CD14-positive monocyte (primary cell): ENCODE results near the gene NOG. TPM values are rescaled to one million over a fixed set of nuclear protein-coding genes. Genes with fewer than 3 reads are reported as not detected.

Source experiments
- DNase-seq, 3 donors: peaks; one replicate each; pipeline ENCODE4 v3.0.0-alpha.2; 2011 to 2022
- H2AFZ ChIP-seq: 2 replicates; pipeline ENCODE4 v1.6.0; 2012; ENCODE audit warnings: mild to moderate bottlenecking, low read depth, low read length, inconsistent platforms; ENCODE audit not compliant: insufficient read depth, poor library complexity, severe bottlenecking
- H3K27ac ChIP-seq, 2 donors: 1 replicate in 1 of 2; 2 replicates in 1 of 2; pipeline ENCODE4 v1.5.1; 2012 to 2013; ENCODE audit warnings: low read length in 2 of 2, control low read depth in 1 of 2, inconsistent platforms in 1 of 2, low read depth in 1 of 2, mild to moderate bottlenecking in 1 of 2
- H3K27me3 ChIP-seq, 2 donors: one replicate each; pipeline versions ENCODE4 v1.6.0 to v1.6.1; 2011 to 2013; ENCODE audit warnings: low read length in 2 of 2; ENCODE audit not compliant: control insufficient read depth in 2 of 2, insufficient read depth in 2 of 2
- H3K36me3 ChIP-seq, 2 donors: replicated peaks in 1 of 2; 1 replicate in 1 of 2; 2 replicates in 1 of 2; pipeline versions ENCODE4 v1.5.1 to v1.6.1; 2012 to 2013; ENCODE audit warnings: low read length in 2 of 2, control low read depth in 1 of 2, inconsistent platforms in 1 of 2, mild to moderate bottlenecking in 1 of 2; ENCODE audit not compliant: insufficient read depth in 2 of 2, control insufficient read depth in 1 of 2
- H3K4me1 ChIP-seq, 2 donors: 1 replicate in 1 of 2; 2 replicates in 1 of 2; pipeline versions ENCODE4 v1.5.1 to v1.6.1; 2012 to 2013; ENCODE audit warnings: low read length in 2 of 2, control low read depth in 1 of 2, inconsistent platforms in 1 of 2, mild to moderate bottlenecking in 1 of 2, moderate library complexity in 1 of 2; ENCODE audit not compliant: insufficient read depth in 2 of 2, control insufficient read depth in 1 of 2
- H3K4me2 ChIP-seq: replicated peaks from 2 replicates; pipeline ENCODE3; 2012; ENCODE audit warnings: low read length, moderate library complexity, mild to moderate bottlenecking; ENCODE audit not compliant: poor library complexity, severe bottlenecking; ENCODE audit errors: extremely low read depth
- H3K4me3 ChIP-seq, 3 experiments: fragments of 200-600 bp in 1 of 3; sonication (generic) in 1 of 3; replicated peaks in 1 of 3; 1 replicate in 2 of 3; 2 replicates in 1 of 3; pipeline ENCODE4 v1.5.1; 2011 to 2013; ENCODE audit warnings: low read length in 3 of 3, mild to moderate bottlenecking in 3 of 3, control low read depth in 2 of 3, low read depth in 2 of 3, inconsistent platforms in 1 of 3, moderate library complexity in 1 of 3
- H3K79me2 ChIP-seq: 2 replicates; pipeline ENCODE4 v1.6.0; 2012; ENCODE audit warnings: mild to moderate bottlenecking, control low read depth, inconsistent platforms, low read length, moderate library complexity; ENCODE audit not compliant: insufficient read depth
- H3K9ac ChIP-seq: 2 replicates; pipeline ENCODE4 v1.6.0; 2017; ENCODE audit warnings: low read length, mild to moderate bottlenecking; ENCODE audit not compliant: insufficient read depth, poor library complexity, severe bottlenecking
- H3K9me3 ChIP-seq, 2 donors: replicated peaks in 1 of 2; 1 replicate in 1 of 2; 2 replicates in 1 of 2; pipeline versions ENCODE4 v1.5.1 to v1.6.1; 2012 to 2013; ENCODE audit warnings: low read length in 2 of 2, control low read depth in 1 of 2; ENCODE audit not compliant: control insufficient read depth in 1 of 2, insufficient read depth in 1 of 2
- H4K20me1 ChIP-seq: 2 replicates; pipeline ENCODE4 v1.6.0; 2012; ENCODE audit warnings: mild to moderate bottlenecking, low read length, control low read depth, moderate library complexity; ENCODE audit not compliant: insufficient read depth
- H3K27ac Mint-ChIP-seq, 7 donors: one replicate each; pipeline ENCODE4 v1.8.0; 2020; ENCODE audit warnings: mild to moderate bottlenecking in 7 of 7, mixed read lengths in 7 of 7, moderate library complexity in 6 of 7, inconsistent platforms in 2 of 7
- H3K27me3 Mint-ChIP-seq, 3 donors: one replicate each; pipeline ENCODE4 v1.8.0; 2021 to 2022; ENCODE audit warnings: low read depth in 3 of 3, mild to moderate bottlenecking in 3 of 3, mixed read lengths in 3 of 3, moderate library complexity in 3 of 3, inconsistent platforms in 1 of 3
- H3K36me3 Mint-ChIP-seq, 2 donors: one replicate each; pipeline ENCODE4 v1.8.0; 2020; ENCODE audit warnings: mixed read lengths in 2 of 2, inconsistent platforms in 1 of 2, mild to moderate bottlenecking in 1 of 2
- H3K4me1 Mint-ChIP-seq: one replicate; pipeline ENCODE4 v1.8.0; 2020; ENCODE audit warnings: mild to moderate bottlenecking, mixed read lengths
- H3K4me3 Mint-ChIP-seq, 2 donors: one replicate each; pipeline ENCODE4 v1.8.0; 2020; ENCODE audit warnings: mild to moderate bottlenecking in 2 of 2, mixed read lengths in 2 of 2, moderate library complexity in 1 of 2
- H3K9me3 Mint-ChIP-seq, 7 donors: one replicate each; pipeline ENCODE4 v1.8.0; 2020 to 2022; ENCODE audit warnings: mixed read lengths in 7 of 7, mild to moderate bottlenecking in 6 of 7, moderate library complexity in 6 of 7, inconsistent platforms in 2 of 7
- CTCF ChIP-seq: fragments of 200-600 bp; IDR thresholded peaks from one replicate; pipeline ENCODE4 v1.8.0; 2022; ENCODE audit warnings: antibody characterized with exemption, mild to moderate bottlenecking
- WGBS: methylation state at CpG from one replicate; pipeline ENCODE4 v1.1.5; 2013; ENCODE audit warnings: missing lambda C conversion rate; ENCODE audit not compliant: insufficient coverage; 5-methylcytosine and 5-hydroxymethylcytosine counted together
- intact Hi-C, 2 donors: fragments of 100-400 bp; cut with micrococcal nuclease; formaldehyde crosslinking; loops; one replicate each; pipeline versions ENCODE4 v1.15.0 to v1.15.1; 2023
- polyA plus RNA-seq, 3 donors: library from polyadenylated mRNA; depleted of rRNA in 1 of 3; unstranded in 2 of 3; stranded (reverse) in 1 of 3; fragments of 300-500 nt in 2 of 3; fragments of >200 nt in 1 of 3; fragmentation: Illumina TruSeq in 2 of 3; gene quantifications; 1 replicate in 2 of 3; 2 replicates in 1 of 3; pipeline ENCODE4 v1.2.3, GENCODE V29; 2012 to 2021

Gene NOG
- polyA plus RNA-seq, 3 donors, result 0.11 to 0.27 TPM; not detected in 1

GRCh38 chr17:56624912-56625311 is 31.4 kb downstream of the NOG start:
- no peak for DNase-seq
- Histone ChIP-seq H3K9ac (no peak overlapping the region), H2AFZ (no peak overlapping the region), H3K4me3 (no peak overlapping the region), H3K4me2 (no peak overlapping the region), H4K20me1 (no peaks in the 10 kb centered on the region), H3K27ac (no peak overlapping the region), H3K36me3 (no peaks in the 10 kb centered on the region), H3K9me3 (no peaks in the 10 kb centered on the region), H3K4me1 (peaks cover 8 to 9% of the 10 kb centered on the region in 2 donors), H3K27me3 (no peaks in the 10 kb centered on the region), H3K79me2 (no peaks in the 10 kb centered on the region)
- Mint-ChIP-seq H3K4me3 (no peak overlapping the region), H3K27ac (no peak overlapping the region), H3K36me3 (no peaks in the 10 kb centered on the region), H3K27me3 (peaks cover 4% of the 10 kb centered on the region in 3 donors), H3K4me1 (peaks cover 14% of the 10 kb centered on the region), H3K9me3 (no peaks in the 10 kb centered on the region)
- 35% methylated on average over 2 of the region's 4 CpGs for WGBS
- intact Hi-C loops, result no loop called here
- no peak for TF ChIP-seq CTCF

GRCh38 chr17:56629531-56630075 is 36.1 kb downstream of the NOG start:
- 69% methylated on average over 3 of the region's 7 CpGs for WGBS
- H3K9me3 ChIP-seq, result no peaks in the 10 kb centered on the region
- H3K36me3 ChIP-seq, result no peaks in the 10 kb centered on the region
- H3K27ac Mint-ChIP-seq, result no peak overlapping the region
- intact Hi-C loops, result no loop called here
- no peak overlapping the region for H3K4me2 ChIP-seq
- H3K36me3 Mint-ChIP-seq, result no peaks in the 10 kb centered on the region
- no peak overlapping the region for H3K4me3 ChIP-seq
- DNase-seq, result no peak
- peaks cover 8% of the 10 kb centered on the region for H3K4me1 Mint-ChIP-seq
- H3K27me3 ChIP-seq, result no peaks in the 10 kb centered on the region
- H3K27me3 Mint-ChIP-seq, result peaks cover 4 to 6% (median 5%) of the 10 kb centered on the region in 3 donors
- H3K4me1 ChIP-seq, result peaks cover 0 to 2% of the 10 kb centered on the region in 2 donors
- H4K20me1 ChIP-seq, result no peaks in the 10 kb centered on the region
- no peak overlapping the region for H2AFZ ChIP-seq
- H3K27ac ChIP-seq, result no peak overlapping the region
- H3K9me3 Mint-ChIP-seq, result no peaks in the 10 kb centered on the region
- H3K9ac ChIP-seq, result no peak overlapping the region
- H3K79me2 ChIP-seq, result no peaks in the 10 kb centered on the region
- TF ChIP-seq CTCF, result peak; percentile 15
- no peak overlapping the region for H3K4me3 Mint-ChIP-seq
